ENCODE results near the gene SYP. TPM values are rescaled to one million over a fixed set of nuclear protein-coding genes. Genes with fewer than 3 reads are reported as not detected.

Gene SYP
- total and polyA plus RNA-seq, 10 of the 15 experiments (the other 5 are each of a cell fraction or from before 2014, with no cell fraction given), result 0.34 to 1.7 (median 0.74) TPM

- TF ChIP-seq ZBTB40 (IDR thresholded peaks at IDR 0.05; ENCODE audit: borderline replicate concordance) (peak; percentile 89), EP300 (IDR thresholded peaks at IDR 0.05; ENCODE audit: borderline replicate concordance in 1 of 2, control insufficient read depth in 1 of 2, low read depth in 2 of 2, low read length in 2 of 2) (no peak), E4F1 (IDR thresholded peaks at IDR 0.05; ENCODE audit: borderline replicate concordance, partially characterized antibody) (peak; percentile 86), MYC (IDR thresholded peaks at IDR 0.05; ENCODE audit: insufficient read depth, insufficient read length, insufficient replicate concordance, low read length, severe bottlenecking) (no peak), RELB (IDR thresholded peaks at IDR 0.05; ENCODE audit: low read depth) (peak; percentile 78; the same call in 1 of the 2 replicates), SKIL (IDR thresholded peaks at IDR 0.05; ENCODE audit: low read depth, poor library complexity, severe bottlenecking) (peak; percentile 96), FOS (IDR thresholded peaks at IDR 0.05; ENCODE audit: borderline replicate concordance, extremely low read depth, insufficient read length) (peak; percentile 70), POU2F2 (IDR thresholded peaks at IDR 0.05; ENCODE audit: borderline replicate concordance, low read depth, low read length) (no peak), CEBPZ (IDR thresholded peaks at IDR 0.05; ENCODE audit: low read depth, low read length) (peak; percentile 96), ZNF207 (IDR thresholded peaks at IDR 0.05; ENCODE audit: borderline replicate concordance) (no peak), TCF12 (IDR thresholded peaks at IDR 0.05; ENCODE audit: low read depth, low read length) (no peak), CREM (IDR thresholded peaks at IDR 0.05; ENCODE audit: low read depth) (peak; percentile 57), FOXK2 (IDR thresholded peaks at IDR 0.05) (peak; percentile 59)
These were observed 9.0 kb downstream of the SYP start (continued) for GRCh38 chrX:49190821-49191573.

Data from GM12878 (cell line).